ENCODE data around the gene ZNF219.

- TF ChIP-seq, protein P1, sequence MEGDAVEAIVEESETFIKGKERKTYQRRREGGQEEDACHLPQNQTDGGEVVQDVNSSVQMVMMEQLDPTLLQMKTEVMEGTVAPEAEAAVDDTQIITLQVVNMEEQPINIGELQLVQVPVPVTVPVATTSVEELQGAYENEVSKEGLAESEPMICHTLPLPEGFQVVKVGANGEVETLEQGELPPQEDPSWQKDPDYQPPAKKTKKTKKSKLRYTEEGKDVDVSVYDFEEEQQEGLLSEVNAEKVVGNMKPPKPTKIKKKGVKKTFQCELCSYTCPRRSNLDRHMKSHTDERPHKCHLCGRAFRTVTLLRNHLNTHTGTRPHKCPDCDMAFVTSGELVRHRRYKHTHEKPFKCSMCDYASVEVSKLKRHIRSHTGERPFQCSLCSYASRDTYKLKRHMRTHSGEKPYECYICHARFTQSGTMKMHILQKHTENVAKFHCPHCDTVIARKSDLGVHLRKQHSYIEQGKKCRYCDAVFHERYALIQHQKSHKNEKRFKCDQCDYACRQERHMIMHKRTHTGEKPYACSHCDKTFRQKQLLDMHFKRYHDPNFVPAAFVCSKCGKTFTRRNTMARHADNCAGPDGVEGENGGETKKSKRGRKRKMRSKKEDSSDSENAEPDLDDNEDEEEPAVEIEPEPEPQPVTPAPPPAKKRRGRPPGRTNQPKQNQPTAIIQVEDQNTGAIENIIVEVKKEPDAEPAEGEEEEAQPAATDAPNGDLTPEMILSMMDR (conservative IDR thresholded peaks at IDR 0.05; ENCODE audit: low read depth, low read length), result no peak
- TF ChIP-seq EZH2 (IDR thresholded peaks at IDR 0.05; ENCODE audit: low read length, unreplicated experiment), result no peak
Measured at GRCh38 chr14:21058903-21059302, 39.6 kb downstream of the ZNF219 start.
